ENCODE results near the gene ILDR1.

The ILDR1 gene

DNA sequence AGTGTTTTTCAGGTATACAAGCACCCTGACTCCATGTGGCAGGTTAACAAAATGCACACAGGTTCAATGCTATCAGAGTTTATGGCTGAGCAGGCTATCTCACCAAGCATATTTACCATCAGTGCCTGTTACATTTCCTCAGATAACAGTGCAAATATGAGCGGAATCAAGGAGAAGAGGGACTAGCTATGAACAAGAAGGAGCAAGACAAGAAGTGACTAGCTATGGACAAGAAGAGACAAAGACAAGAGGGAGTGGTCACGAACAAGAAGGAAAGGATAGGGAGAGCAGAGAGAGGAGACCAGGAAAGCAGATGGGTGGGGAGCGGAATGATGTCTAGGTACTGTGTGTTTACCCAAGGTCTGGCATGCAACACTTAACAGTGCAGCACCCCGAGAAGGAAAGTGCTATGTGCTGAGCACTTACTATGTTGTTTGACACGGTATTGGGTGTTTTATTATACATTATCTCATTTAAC, 8.6 kb downstream of the ILDR1 start:
- DNase-seq, result no peak

DNA sequence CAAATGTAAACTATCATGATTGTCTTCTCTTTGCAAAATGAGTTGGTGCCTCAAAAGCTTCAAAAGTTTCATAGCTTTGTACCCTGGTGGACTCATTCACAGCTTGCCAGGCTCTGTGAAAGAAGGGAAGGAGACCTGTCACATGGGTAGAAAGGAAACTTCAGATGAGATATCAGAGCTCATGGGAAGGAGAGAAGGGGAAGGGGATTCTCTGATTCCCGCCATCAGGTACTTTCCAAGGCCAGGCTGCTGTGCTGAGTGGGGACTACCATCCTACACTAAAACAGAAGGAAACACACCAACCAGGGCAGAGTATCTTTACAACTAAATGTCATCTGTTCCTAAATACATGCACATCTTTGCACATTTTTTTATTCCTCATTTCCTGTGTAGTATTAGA, 9.2 kb downstream of the ILDR1 start:
- DNase-seq, result no peak

DNA sequence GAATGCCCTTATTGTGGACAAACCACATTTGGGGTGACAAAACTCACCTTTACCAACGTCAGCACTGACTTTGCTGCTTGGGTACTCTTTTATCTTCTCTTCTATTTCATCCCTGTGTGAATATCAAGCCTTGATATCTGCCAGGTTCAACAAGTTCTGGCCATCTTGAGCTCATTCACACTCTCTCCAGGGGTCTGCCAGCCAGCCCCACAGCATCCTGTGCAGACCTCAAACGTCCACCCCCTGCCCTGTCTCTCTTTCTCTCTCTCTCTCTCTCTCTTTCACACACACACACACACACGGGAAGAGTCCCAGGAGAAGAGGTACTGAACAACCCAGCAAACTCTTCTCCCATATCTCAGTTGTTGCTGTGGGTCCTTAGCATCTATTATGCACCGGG, 10.7 kb downstream of the ILDR1 start:
- DNase-seq, result no peak

GRCh38 chr3:122010506-122010905, 11.5 kb downstream of the ILDR1 start:
- no peak for DNase-seq

DNA sequence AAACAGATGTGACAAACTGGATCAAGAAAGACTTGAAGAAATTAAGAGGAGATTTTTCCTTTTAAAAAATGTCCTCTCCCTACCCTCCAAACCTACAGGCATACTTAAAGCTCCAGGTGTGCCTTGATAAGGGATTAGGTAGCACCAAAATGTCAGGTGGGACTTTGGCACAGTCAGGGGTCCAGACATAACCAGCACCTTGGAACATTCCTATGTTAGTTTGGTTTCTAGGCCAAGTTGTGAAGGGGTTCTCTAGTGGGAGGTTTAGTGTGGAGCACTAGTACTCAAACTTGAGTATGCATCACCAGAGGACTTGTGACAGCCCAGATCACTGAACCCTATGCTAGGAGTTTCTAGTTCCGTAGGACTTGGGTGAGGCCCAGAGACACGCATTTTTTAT, 13.9 kb downstream of the ILDR1 start:
- no peak for DNase-seq

- DNase-seq, result no peak
These were observed 15.8 kb downstream of the ILDR1 start for GRCh38 chr3:122006267-122006666.

GRCh38 chr3:122004991-122005565, 17.0 kb downstream of the ILDR1 start:
- DNase-seq, result peak; percentile 20

DNA sequence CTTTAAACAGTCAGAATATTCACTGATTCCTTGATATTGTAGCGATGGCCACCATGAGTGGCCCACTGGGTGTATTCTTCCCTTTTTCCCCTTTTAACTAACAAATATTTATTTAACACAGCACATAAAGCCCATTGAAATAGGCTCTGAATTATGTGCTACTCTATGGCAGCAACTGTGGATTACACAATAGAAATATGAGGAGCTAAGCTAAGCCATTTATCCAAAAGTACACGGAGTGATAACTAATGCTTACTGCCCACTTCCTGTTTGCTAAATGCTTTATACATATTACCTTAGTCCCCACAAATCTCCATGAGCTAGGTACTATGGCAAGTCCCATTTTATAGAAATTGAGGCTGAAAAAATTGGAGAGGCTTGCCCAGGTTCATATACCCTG, 17.9 kb downstream of the ILDR1 start:
- DNase-seq, result no peak

- no peak for DNase-seq
These were observed 18.4 kb downstream of the ILDR1 start for GRCh38 chr3:122003606-122004005.

- no peak for DNase-seq
These were observed 18.9 kb downstream of the ILDR1 start for GRCh38 chr3:122003112-122003511.

DNA sequence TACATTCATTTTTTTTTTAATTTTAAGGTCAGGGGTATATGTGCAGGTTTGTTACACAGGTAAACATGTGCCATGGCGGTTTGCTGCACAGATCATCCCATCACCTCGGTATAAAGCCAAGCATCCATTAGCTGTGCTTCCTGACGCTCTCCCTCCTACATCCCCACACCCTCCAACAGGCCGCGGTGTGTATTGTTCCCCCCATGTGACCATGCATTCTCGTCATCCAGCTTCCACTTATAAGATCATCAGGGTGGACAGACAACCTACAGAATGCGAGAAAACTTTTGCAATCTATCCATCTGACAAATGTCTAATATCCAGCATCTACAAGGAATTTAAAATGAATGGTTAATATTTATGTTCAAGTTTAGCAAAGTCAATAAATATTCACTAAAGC, 19.4 kb downstream of the ILDR1 start:
- DNase-seq, result no peak

GRCh38 chr3:122001892-122002291, 20.2 kb downstream of the ILDR1 start:
- DNase-seq, result no peak

GRCh38 chr3:122000936-122001605, 21.0 kb downstream of the ILDR1 start:
- no peak for DNase-seq

- DNase-seq, result no peak
These were observed 22.1 kb downstream of the ILDR1 start for GRCh38 chr3:121999931-122000330.

GRCh38 chr3:121998611-121999473, 23.2 kb downstream of the ILDR1 start:
- DNase-seq, result no peak

GRCh38 chr3:121998030-121998580, 23.9 kb downstream of the ILDR1 start:
- no peak for DNase-seq

DNA sequence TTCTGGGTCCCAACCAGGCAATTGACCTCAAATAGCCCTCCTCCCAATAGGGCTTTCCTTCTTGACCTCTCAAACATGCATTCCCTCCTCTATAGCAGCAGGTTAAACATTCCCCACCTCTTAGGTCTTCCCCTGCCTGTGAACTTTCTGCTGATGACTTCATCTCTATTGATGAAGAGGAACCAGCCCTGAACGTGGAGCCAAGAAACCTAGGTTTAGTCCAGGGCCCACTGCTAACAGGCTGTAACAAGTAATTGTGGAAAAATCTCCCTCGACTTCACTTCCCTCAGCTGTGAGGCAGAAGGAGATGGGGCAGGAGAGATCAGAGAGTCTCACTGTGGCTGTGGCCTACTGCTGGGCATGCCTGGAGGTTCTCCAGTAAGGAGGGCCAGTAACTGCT, 24.7 kb downstream of the ILDR1 start:
- DNase-seq, result no peak

DNA sequence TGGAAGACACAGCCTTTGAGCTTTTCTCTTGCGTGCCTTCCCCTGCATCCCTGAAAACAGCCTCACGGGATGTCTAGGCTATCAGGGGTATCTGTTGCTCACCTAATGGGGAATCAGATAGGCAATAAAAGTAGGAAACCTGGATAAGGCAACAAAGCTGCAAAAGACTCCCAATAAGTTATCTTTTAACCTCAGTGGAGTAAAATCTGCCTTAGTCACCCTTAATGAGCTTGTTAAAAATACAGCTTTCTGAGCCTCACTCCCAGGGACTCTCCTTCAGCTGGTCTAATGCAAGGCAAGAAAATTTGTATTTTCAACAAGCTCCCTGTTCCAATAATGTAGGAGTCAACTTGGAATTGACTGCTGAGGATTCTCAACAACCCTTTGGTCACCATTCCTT, 25.6 kb downstream of the ILDR1 start:
- no peak for DNase-seq

DNA sequence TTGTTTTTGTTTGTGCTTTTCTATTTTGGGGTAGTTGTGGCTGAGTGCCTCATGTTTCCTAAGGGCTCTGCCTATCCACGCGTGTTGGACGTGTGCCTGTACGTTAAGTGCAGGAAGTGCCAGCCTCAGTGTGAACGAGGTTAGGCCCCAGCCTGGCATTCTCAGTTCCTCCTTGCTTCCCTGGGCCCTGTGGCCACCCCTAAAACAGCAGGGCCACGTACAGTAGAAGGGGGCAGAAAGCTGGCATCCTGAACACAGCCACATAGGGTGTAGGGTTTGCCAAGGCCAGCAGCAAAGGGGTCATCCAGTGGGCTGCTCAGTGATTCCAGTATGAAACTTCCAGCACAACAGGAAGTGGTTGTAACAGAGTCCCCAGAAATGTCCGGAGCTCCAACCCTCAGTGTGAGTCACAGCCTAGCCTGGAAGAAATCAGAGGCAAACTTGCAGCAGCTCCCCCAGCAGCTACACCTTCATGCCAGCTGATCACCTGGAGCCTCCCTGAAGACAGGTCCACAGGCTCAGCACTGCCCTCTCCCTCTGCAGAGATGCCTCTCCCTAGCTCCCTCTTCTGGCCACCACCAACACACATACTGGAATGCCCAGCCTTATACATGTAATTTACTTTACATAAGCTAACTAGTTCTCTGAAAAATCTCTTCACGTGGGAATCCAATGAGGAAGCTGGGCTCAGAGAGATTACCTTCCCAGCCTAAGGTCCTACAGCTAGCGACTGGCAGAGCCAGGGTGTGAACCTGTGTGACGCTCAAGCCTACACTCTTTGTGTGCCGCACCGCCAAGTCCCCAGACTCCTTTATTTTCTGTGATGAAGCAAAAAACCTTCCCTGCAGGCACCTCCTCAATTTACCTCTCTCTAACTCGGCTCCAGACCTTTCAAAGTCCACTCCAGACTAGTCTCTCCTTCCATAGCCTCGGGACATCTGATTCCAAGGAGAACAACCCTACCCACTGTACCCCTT, 26.6 kb downstream of the ILDR1 start:
- peak; percentile 45 for DNase-seq

GRCh38 chr3:121994551-121994950, 27.5 kb downstream of the ILDR1 start:
- no peak for DNase-seq

DNA sequence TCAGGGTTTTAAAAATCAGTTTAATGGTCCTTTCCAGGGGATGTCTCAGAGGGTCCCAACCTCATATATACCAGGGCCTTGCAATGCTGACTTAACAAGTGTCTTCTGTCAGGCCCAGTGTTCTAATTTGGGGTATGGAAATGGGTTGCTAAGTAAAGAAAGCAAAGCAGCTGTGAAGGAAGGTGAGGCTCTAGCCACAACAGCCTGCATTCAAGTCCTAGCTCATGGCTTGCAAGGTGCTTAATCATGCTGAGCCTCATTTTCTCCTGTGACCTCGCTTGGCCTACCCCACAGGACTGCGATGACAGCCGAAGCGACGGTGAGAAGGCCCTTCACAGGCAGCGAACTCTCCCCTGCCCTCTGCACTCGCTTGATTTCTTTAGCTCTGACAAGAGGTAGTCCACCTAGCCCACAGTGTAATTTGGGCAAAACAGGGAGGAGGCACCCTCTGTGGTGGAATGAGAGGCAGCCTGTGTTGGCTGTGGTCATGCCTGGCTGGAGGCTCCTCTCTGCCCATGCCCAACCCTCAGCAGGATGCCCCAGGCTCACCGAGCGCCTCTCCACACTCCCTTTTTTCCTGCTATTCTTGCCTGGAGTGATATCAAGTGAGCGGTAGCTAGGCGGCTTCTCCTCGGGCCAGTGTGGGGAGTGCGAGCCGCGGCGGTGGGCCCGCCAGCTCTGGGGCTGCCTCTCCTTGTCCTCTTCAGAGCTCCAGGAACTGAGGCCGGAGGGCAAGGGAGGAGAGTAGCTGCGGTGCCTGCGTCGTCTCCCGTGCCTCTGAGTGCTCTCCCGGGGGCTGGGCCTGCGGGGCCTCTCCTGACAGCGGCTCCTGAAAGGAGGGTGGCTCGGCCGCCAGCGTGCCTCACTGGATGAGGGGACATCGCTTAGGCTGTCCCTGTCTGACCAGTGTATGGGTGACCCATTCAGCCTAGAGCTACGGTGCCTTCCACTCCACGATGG, 29.2 kb downstream of the ILDR1 start:
- no peak for DNase-seq

Data from stimulated activated CD4-positive, alpha-beta T cell treated with anti-CD3 and anti-CD28 coated beads, Interleukin-15, amount 100 ng/mL, for 24 hours (primary cell).